K562 (cell line): ENCODE results near the gene NHLH2. TPM values are rescaled to one million over a fixed set of nuclear protein-coding genes. Genes with fewer than 3 reads are reported as not detected.
A peak's percentile ranks its signal among the peaks of the same experiment; 100 is the strongest.

Experiments used
- ATAC-seq: fragments of 200-7000 bp; cut with Tn5 transposase; 3 replicates; pipeline ENCODE4 v1.9.1; 2020; ENCODE audit warnings: moderate library complexity
- BruUV-seq: library from RNA; stranded (reverse); fragments of 400-500 nt; replicated peaks from 2 replicates; lab custom pipeline; 2021; lab: Mats Ljungman, UMichigan
- CTCF ChIA-PET: fragments of 300-600 bp; formaldehyde crosslinking; extraction: SDS; loops from one replicate; lab custom pipeline; 2021; ENCODE audit warnings: low intra/inter-chr PET ratio; lab: Yijun Ruan, JAX
- POLR2A ChIA-PET: fragments of 300-600, 350-650 bp; sonication (Branson Sonifier 250); formaldehyde crosslinking; extraction: SDS; loops from one replicate; lab custom pipeline; 2021; ENCODE audit warnings: antibody characterized with exemption, inconsistent platforms; lab: Yijun Ruan, JAX
- DNase-seq, 4 experiments: peaks; one replicate each; pipeline versions ENCODE4 v3.0.0 to v3.0.0-alpha.2; 2011 to 2018; ENCODE audit warnings: low spot score in 3 of 4, mixed read lengths in 3 of 4; ENCODE audit errors: extremely low read depth in 1 of 4
- FAIRE-seq: peaks from 2 replicates; lab custom pipeline; 2011; peaks lifted over from hg19 to GRCh38; lab: Jason Lieb, UNC
- H2AFZ ChIP-seq: 2 replicates; pipeline ENCODE4 v1.6.0; 2011; ENCODE audit warnings: low read depth, low read length, control low read depth, inconsistent platforms
- H3K27ac ChIP-seq: fragments of 200-600 bp; 3 replicates; pipeline ENCODE4 v1.8.0; 2011; ENCODE audit warnings: low read depth, mild to moderate bottlenecking, control low read depth, inconsistent platforms, low read length, moderate library complexity, mixed read lengths; ENCODE audit errors: extremely low read depth
- H3K27me3 ChIP-seq, 2 experiments: fragments of 300-600 bp in 1 of 2; 2 replicates in 1 of 2; 3 replicates in 1 of 2; pipeline versions ENCODE4 v1.6.0 to v1.8.0; 2011; ENCODE audit warnings: inconsistent platforms in 2 of 2, low read length in 2 of 2, mild to moderate bottlenecking in 1 of 2, mixed read lengths in 1 of 2, moderate library complexity in 1 of 2; ENCODE audit not compliant: control insufficient read depth in 2 of 2, insufficient read depth in 2 of 2
- H3K36me3 ChIP-seq: fragments of 300-600 bp; 3 replicates; pipeline ENCODE4 v1.8.0; 2011; ENCODE audit warnings: mild to moderate bottlenecking, low read length, inconsistent platforms; ENCODE audit not compliant: control insufficient read depth, insufficient read depth
- H3K4me1 ChIP-seq, 2 experiments: fragments of 200-600 bp in 1 of 2; replicated peaks in 1 of 2; 2 replicates in 1 of 2; 3 replicates in 1 of 2; pipeline versions ENCODE4 v1.5.1 to v1.8.0; 2011; ENCODE audit warnings: inconsistent platforms in 2 of 2, low read length in 2 of 2, mild to moderate bottlenecking in 1 of 2, mixed read lengths in 1 of 2, moderate library complexity in 1 of 2; ENCODE audit not compliant: control insufficient read depth in 2 of 2, insufficient read depth in 2 of 2
- H3K4me2 ChIP-seq: 2 replicates; pipeline ENCODE4 v1.6.1; 2011; ENCODE audit warnings: low read length, control low read depth, inconsistent platforms, mixed read lengths; ENCODE audit not compliant: insufficient read depth
- H3K4me3 ChIP-seq: fragments of 200-600 bp; sonication (generic), shearing (Covaris generic); 2 replicates; pipeline ENCODE4 v1.5.1; 2016; ENCODE audit warnings: control low read depth, inconsistent platforms
- H3K79me2 ChIP-seq: fragments of 200-600 bp; 3 replicates; pipeline ENCODE4 v1.8.0; 2011; ENCODE audit warnings: low read length, inconsistent platforms; ENCODE audit not compliant: control insufficient read depth, insufficient read depth
- H3K9ac ChIP-seq, 2 experiments: 2 replicates each; pipeline versions ENCODE4 v1.6.0 to v1.6.1; 2011; ENCODE audit warnings: low read depth in 2 of 2, low read length in 2 of 2, control low read depth in 1 of 2, inconsistent platforms in 1 of 2, mild to moderate bottlenecking in 1 of 2, mixed read lengths in 1 of 2; ENCODE audit not compliant: insufficient read depth in 1 of 2
- H3K9me1 ChIP-seq: one replicate; pipeline ENCODE4 v1.6.0; 2011; ENCODE audit warnings: inconsistent platforms, mild to moderate bottlenecking, low read length, moderate library complexity; ENCODE audit not compliant: control insufficient read depth, insufficient read depth
- H3K9me3 ChIP-seq: replicated peaks from 2 replicates; pipeline ENCODE4 v1.5.1; 2011; ENCODE audit warnings: low read depth, low read length, inconsistent platforms; ENCODE audit not compliant: control insufficient read depth, insufficient read depth
- H4K20me1 ChIP-seq: replicated peaks from 2 replicates; pipeline ENCODE4 v1.6.1; 2011; ENCODE audit warnings: low read length, inconsistent platforms, mixed read lengths; ENCODE audit not compliant: control insufficient read depth, insufficient read depth
- CC2D1A ChIP-seq: fragments of 450-650 bp; IDR thresholded peaks from 2 replicates; pipeline ENCODE4 v1.6.1; 2017; ENCODE audit warnings: mild to moderate bottlenecking
- CHD4 ChIP-seq: fragments of 200-600 bp; sonication (generic); IDR thresholded peaks from 3 replicates; pipeline ENCODE4 v1.6.1; 2012; ENCODE audit warnings: low read depth, mild to moderate bottlenecking, mixed read lengths, low read length, inconsistent platforms; ENCODE audit not compliant: insufficient read depth, insufficient replicate concordance, poor library complexity, severe bottlenecking
- ESRRB ChIP-seq: fragments of 250-450 bp; sonication (Bioruptor Pico); IDR thresholded peaks from 2 replicates; pipeline ENCODE4 v1.5.0; 2020; ENCODE audit warnings: mild to moderate bottlenecking, moderate library complexity, borderline replicate concordance
- MAFG ChIP-seq: fragments of 450-650 bp; conservative IDR thresholded peaks from 2 replicates; pipeline ENCODE4 v1.6.1; 2016; ENCODE audit warnings: missing genetic modification characterization, missing compliant biosample characterization
- NFE2 ChIP-seq: IDR thresholded peaks from 2 replicates; pipeline ENCODE4 v1.6.1; 2014; ENCODE audit warnings: antibody characterized with exemption, low read depth
- PKNOX1 ChIP-seq: fragments of 450-650 bp; IDR thresholded peaks from 2 replicates; pipeline ENCODE4 v1.6.1; 2016
- RCOR1 ChIP-seq, 2 experiments: IDR thresholded peaks; 2 replicates each; pipeline ENCODE4 v1.6.1; 2012; ENCODE audit warnings: low read depth in 2 of 2, low read length in 2 of 2, borderline replicate concordance in 1 of 2, improper control_type of control experiment in 1 of 2
- WGBS: fragments of 100-300 bp; shearing (Covaris generic); methylation state at CpG from one replicate; pipeline ENCODE4 v1.1.6; 2016; ENCODE audit warnings: low coverage, mixed read lengths; ENCODE audit not compliant: insufficient coverage; ENCODE audit errors: missing lambda C conversion rate; 5-methylcytosine and 5-hydroxymethylcytosine counted together
- in situ Hi-C: fragments of 300-500 bp; cut with MboI; formaldehyde crosslinking; loops from 4 replicates; pipeline ENCODE4 v1.15.0; 2018; ENCODE audit warnings: inconsistent platforms, mixed read lengths
- intact Hi-C: fragments of 100-400 bp; cut with micrococcal nuclease; formaldehyde crosslinking; loops from 2 replicates; pipeline ENCODE4 v1.14.2; 2022
- polyA plus RNA-seq, 8 experiments: library from polyadenylated mRNA; depleted of rRNA in 4 of 8; stranded (reverse) in 5 of 8; unstranded in 3 of 8; fragments of >200 nt; fragmentation: Nextera tagmentation in 2 of 8; fragmentation: Illumina TruSeq in 1 of 8; extraction: Ambion mirVana in 2 of 8; extraction: Trizol in 1 of 8; gene quantifications; 2 replicates each; pipeline versions ENCODE4 v1.2.1 to v1.2.3, GENCODE V29; 2011 to 2014; ENCODE audit warnings: inconsistent platforms in 1 of 8, missing spikeins in 1 of 8
- total RNA-seq, 7 experiments: library from RNA; depleted of rRNA in 6 of 7; stranded (reverse); fragments of >200 nt in 6 of 7; fragmentation: Illumina TruSeq in 2 of 7; extraction: Trizol in 2 of 7; gene quantifications; 2 replicates each; pipeline versions ENCODE4 v1.2.1 to v1.2.3, GENCODE V29; 2011 to 2021; ENCODE audit warnings: low replicate concordance in 1 of 7

Gene NHLH2
- total and polyA plus RNA-seq, 9 of the 15 experiments (the other 6 are each of a cell fraction or from before 2014, with no cell fraction given), result not detected

- ChIA-PET CTCF (no interaction called here), POLR2A (no interaction called here)
- Histone ChIP-seq H3K4me1 (no peaks in the 10 kb centered on the region; a peak in 1 of 5 replicates), H3K4me2 (no peak overlapping the region), H3K27ac (no peak overlapping the region), H3K27me3 (0 out of 5 replicates have a peak, but pooled peaks cover 0 to 3% of the 10 kb centered on the region in 2 experiments), H2AFZ (no peak overlapping the region), H4K20me1 (no peaks in the 10 kb centered on the region), H3K9me3 (no peaks in the 10 kb centered on the region), H3K9me1 (no peaks in the 10 kb centered on the region), H3K4me3 (no peak overlapping the region), H3K79me2 (no peaks in the 10 kb centered on the region)
- FAIRE-seq (no peak), DNase-seq (no peak)
- no TSS peak for BruUV-seq
- intact Hi-C loops (no loop called here), in situ Hi-C loops (no loop called here)
- 0% methylated on average over 1 of the region's 1 CpG for WGBS
- TF ChIP-seq NFE2 (0 out of 2 replicates have a peak, but pooled peaks have one; percentile 9), ESRRB (CRISPR knock-in tag) (no peak), MAFG (tag) (0 out of 2 replicates have a peak, but pooled peaks have one; percentile 41), RCOR1 (IDR thresholded peaks at IDR 0.05; ENCODE audit: borderline replicate concordance in 1 of 2, low read depth in 2 of 2, low read length in 2 of 2) (no peak), CC2D1A (no peak), PKNOX1 (no peak), CHD4 (no peak)
- TF ChIP-seq, all 486 proteins: peak for 2
- ATAC-seq, result no peak
- H3K36me3 ChIP-seq, result no peaks in the 10 kb centered on the region
- no peak overlapping the region for H3K9ac ChIP-seq
Measured at GRCh38 chr1:115813727-115814126, 27.2 kb downstream of the NHLH2 start.
